Stimulated activated CD4-positive, alpha-beta T cell treated with anti-CD3 and anti-CD28 coated beads, TNF-alpha, amount 100 ng/mL, for 48 hours (primary cell): ENCODE data around the gene CAVIN3.

Experiments
- DNase-seq, 3 donors: peaks; one replicate each; pipeline ENCODE4 v3.0.0-alpha.2; 2020; ENCODE audit warnings: low read depth in 3 of 3

The CAVIN3 gene

GRCh38 chr11:6270584-6271246, 49.6 kb downstream of the CAVIN3 start:
- no peak for DNase-seq

GRCh38 chr11:6269994-6270393, 50.3 kb downstream of the CAVIN3 start:
- no peak for DNase-seq
